IMR-90 (cell line): ENCODE measurements around the gene INAFM1.

ENCODE experiments used
- FOS ChIP-seq: fragments of 150-350 bp; IDR thresholded peaks from 2 replicates; pipeline ENCODE4 v1.6.1; 2016; ENCODE audit warnings: low read depth, low read length
- MAZ ChIP-seq: IDR thresholded peaks from 2 replicates; pipeline ENCODE4 v1.6.1; 2012; ENCODE audit warnings: low read depth, mild to moderate bottlenecking, low read length, improper control_type of control experiment, moderate library complexity, borderline replicate concordance
- MXI1 ChIP-seq: IDR thresholded peaks from 2 replicates; pipeline ENCODE4 v1.6.1; 2012; ENCODE audit warnings: low read depth, mild to moderate bottlenecking, low read length, moderate library complexity, borderline replicate concordance
- NFE2L2 ChIP-seq: fragments of 150-350 bp; IDR thresholded peaks from 2 replicates; pipeline ENCODE4 v1.6.1; 2016; ENCODE audit warnings: low read depth, mild to moderate bottlenecking, low read length
- POLR2A ChIP-seq: IDR thresholded peaks from 2 replicates; pipeline ENCODE4 v1.6.1; 2012; ENCODE audit warnings: mild to moderate bottlenecking, low read depth, low read length
- RAD21 ChIP-seq: IDR thresholded peaks from 2 replicates; pipeline ENCODE4 v1.6.1; 2012; ENCODE audit warnings: low read length, improper control_type of control experiment
- RCOR1 ChIP-seq: IDR thresholded peaks from 2 replicates; pipeline ENCODE4 v1.6.1; 2012; ENCODE audit warnings: mild to moderate bottlenecking, low read length, improper control_type of control experiment; ENCODE audit not compliant: insufficient replicate concordance
- TF ChIP-seq, protein P1 (sequence below): conservative IDR thresholded peaks from 2 replicates; pipeline ENCODE4 v1.5.1; 2012; ENCODE audit warnings: mild to moderate bottlenecking, low read depth, low read length, improper control_type of control experiment

DNA sequence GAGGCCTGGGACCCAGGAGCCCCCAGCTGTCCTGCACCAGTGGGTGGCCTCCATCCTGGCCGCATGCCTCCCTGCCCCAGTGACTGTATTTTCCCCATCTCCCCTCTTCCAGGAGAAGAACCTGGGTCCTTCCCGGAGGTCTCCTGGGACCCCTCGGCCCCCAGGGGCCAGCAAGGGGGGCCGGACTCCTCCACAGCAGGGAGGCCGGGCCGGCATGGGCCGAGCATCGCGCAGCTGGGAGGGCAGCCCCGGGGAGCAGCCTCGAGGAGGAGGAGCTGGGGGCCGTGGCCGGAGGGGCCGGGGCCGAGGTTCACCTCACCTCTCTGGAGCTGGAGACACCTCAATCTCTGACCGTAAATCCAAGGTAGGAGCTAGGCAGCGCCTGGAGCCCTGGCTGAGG, 14.2 kb upstream of the INAFM1 start:
- TF ChIP-seq, protein P1, sequence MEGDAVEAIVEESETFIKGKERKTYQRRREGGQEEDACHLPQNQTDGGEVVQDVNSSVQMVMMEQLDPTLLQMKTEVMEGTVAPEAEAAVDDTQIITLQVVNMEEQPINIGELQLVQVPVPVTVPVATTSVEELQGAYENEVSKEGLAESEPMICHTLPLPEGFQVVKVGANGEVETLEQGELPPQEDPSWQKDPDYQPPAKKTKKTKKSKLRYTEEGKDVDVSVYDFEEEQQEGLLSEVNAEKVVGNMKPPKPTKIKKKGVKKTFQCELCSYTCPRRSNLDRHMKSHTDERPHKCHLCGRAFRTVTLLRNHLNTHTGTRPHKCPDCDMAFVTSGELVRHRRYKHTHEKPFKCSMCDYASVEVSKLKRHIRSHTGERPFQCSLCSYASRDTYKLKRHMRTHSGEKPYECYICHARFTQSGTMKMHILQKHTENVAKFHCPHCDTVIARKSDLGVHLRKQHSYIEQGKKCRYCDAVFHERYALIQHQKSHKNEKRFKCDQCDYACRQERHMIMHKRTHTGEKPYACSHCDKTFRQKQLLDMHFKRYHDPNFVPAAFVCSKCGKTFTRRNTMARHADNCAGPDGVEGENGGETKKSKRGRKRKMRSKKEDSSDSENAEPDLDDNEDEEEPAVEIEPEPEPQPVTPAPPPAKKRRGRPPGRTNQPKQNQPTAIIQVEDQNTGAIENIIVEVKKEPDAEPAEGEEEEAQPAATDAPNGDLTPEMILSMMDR, result no peak
- no peak for TF ChIP-seq POLR2A
- no peak for TF ChIP-seq RCOR1
- no peak for TF ChIP-seq RAD21
- TF ChIP-seq MAZ, result no peak
- TF ChIP-seq MXI1, result no peak
- TF ChIP-seq NFE2L2, result no peak
- no peak for TF ChIP-seq FOS
